ENCODE measurements around the gene HERPUD1.

GRCh38 chr16:56935201-56935600 lies 3.3 kb downstream of the HERPUD1 start:
- TF ChIP-seq EZH2 (IDR thresholded peaks at IDR 0.05) (no peak), POLR2AphosphoS5 (IDR thresholded peaks at IDR 0.05; ENCODE audit: borderline replicate concordance, low read depth, low read length) (no peak)

Data from SK-N-MC (cell line).